GF-D8 (cell line): ENCODE results near the gene DTNBP1.
A peak's percentile ranks its signal among the peaks of the same experiment; 100 is the strongest.
"Not testable (repeated sequence)": the region's sequence is repeated elsewhere in the genome, so short reads cannot be mapped to it uniquely, and the experiment has no call there.

Source experiments
- DNase-seq: peaks from one replicate; lab custom pipeline; 2025; lab: John Stamatoyannopoulos, UW

The DTNBP1 gene

GRCh38 chr6:15556711-15557110, 106.1 kb downstream of the DTNBP1 start:
- DNase-seq, result no peak

- DNase-seq, result no peak
Measured at GRCh38 chr6:15555101-15556038, 107.5 kb downstream of the DTNBP1 start.

- DNase-seq, result no peak
Measured at GRCh38 chr6:15554728-15555100, 108.1 kb downstream of the DTNBP1 start.

GRCh38 chr6:15553736-15554294, 109.0 kb downstream of the DTNBP1 start:
- no peak for DNase-seq

GRCh38 chr6:15553031-15553430, 109.8 kb downstream of the DTNBP1 start:
- no peak for DNase-seq

- no peak for DNase-seq
Measured at GRCh38 chr6:15551798-15552197, 111.0 kb downstream of the DTNBP1 start.

- DNase-seq, result no peak
Measured at GRCh38 chr6:15551262-15551661, 111.6 kb downstream of the DTNBP1 start.

GRCh38 chr6:15550546-15551123, 112.2 kb downstream of the DTNBP1 start:
- DNase-seq, result no peak

- no peak for DNase-seq
Measured at GRCh38 chr6:15549371-15549770, 113.5 kb downstream of the DTNBP1 start.

GRCh38 chr6:15547400-15547799, 115.4 kb downstream of the DTNBP1 start:
- no peak for DNase-seq

- DNase-seq, result no peak
Measured at GRCh38 chr6:15546591-15546990, 116.2 kb downstream of the DTNBP1 start.

- DNase-seq, result no peak
Measured at GRCh38 chr6:15544321-15544900, 118.4 kb downstream of the DTNBP1 start.

- DNase-seq, result not testable (repeated sequence)
Measured at GRCh38 chr6:15543332-15543917, 119.4 kb downstream of the DTNBP1 start.

GRCh38 chr6:15539722-15540270, 123.0 kb downstream of the DTNBP1 start:
- DNase-seq, result no peak

- no peak for DNase-seq
Measured at GRCh38 chr6:15538766-15539495, 123.9 kb downstream of the DTNBP1 start.

- no peak for DNase-seq
Measured at GRCh38 chr6:15538106-15538505, 124.7 kb downstream of the DTNBP1 start.

- no peak for DNase-seq
Measured at GRCh38 chr6:15536198-15536955, 126.5 kb downstream of the DTNBP1 start.

- no peak for DNase-seq
Measured at GRCh38 chr6:15535495-15536197, 127.2 kb downstream of the DTNBP1 start.

GRCh38 chr6:15534974-15535373, 127.9 kb downstream of the DTNBP1 start:
- DNase-seq, result peak; percentile 76
